Fibroblast of lung (primary cell): ENCODE data around the gene NT5C3A. TPM values are rescaled to one million over a fixed set of nuclear protein-coding genes. Genes with fewer than 3 reads are reported as not detected.

Experiments used
- DNase-seq, 2 donors: peaks; one replicate each; pipeline versions ENCODE4 v3.0.0 to v3.0.0-alpha.2; 2010; ENCODE audit warnings: low read depth in 2 of 2
- H2AFZ ChIP-seq: 2 replicates; pipeline ENCODE4 v1.5.1; 2012; ENCODE audit warnings: low read length, control low read depth, inconsistent platforms
- H3K27ac ChIP-seq: 2 replicates; pipeline ENCODE4 v1.5.1; 2011; ENCODE audit warnings: low read length, control low read depth; ENCODE audit not compliant: insufficient read depth
- H3K27me3 ChIP-seq: 2 replicates; pipeline ENCODE4 v1.5.1; 2011; ENCODE audit warnings: mild to moderate bottlenecking, low read length; ENCODE audit not compliant: control insufficient read depth, insufficient read depth
- H3K36me3 ChIP-seq: 2 replicates; pipeline ENCODE4 v1.5.1; 2011; ENCODE audit warnings: low read length; ENCODE audit not compliant: control insufficient read depth, insufficient read depth
- H3K4me1 ChIP-seq: 2 replicates; pipeline ENCODE4 v1.5.1; 2011; ENCODE audit warnings: low read length; ENCODE audit not compliant: control insufficient read depth, insufficient read depth; ENCODE audit errors: extremely low read depth
- H3K4me2 ChIP-seq: 2 replicates; pipeline ENCODE4 v1.5.1; 2011; ENCODE audit warnings: low read length, control low read depth; ENCODE audit not compliant: insufficient read depth; ENCODE audit errors: extremely low read depth
- H3K4me3 ChIP-seq, 4 experiments: fragments of 200-600 bp in 1 of 4; sonication (generic) in 1 of 4; replicated peaks in 1 of 4; 2 replicates each; pipeline ENCODE4 v1.5.1; 2011 to 2016; ENCODE audit warnings: low read length in 4 of 4, low read depth in 3 of 4, mild to moderate bottlenecking in 3 of 4, control low read depth in 2 of 4, inconsistent platforms in 1 of 4, mixed read lengths in 1 of 4; ENCODE audit not compliant: insufficient read depth in 1 of 4; ENCODE audit errors: control extremely low read depth in 1 of 4
- H3K79me2 ChIP-seq: 2 replicates; pipeline ENCODE4 v1.5.1; 2012; ENCODE audit warnings: mild to moderate bottlenecking, low read length, inconsistent platforms; ENCODE audit not compliant: control insufficient read depth, insufficient read depth
- H3K9ac ChIP-seq: 2 replicates; pipeline ENCODE4 v1.5.1; 2011; ENCODE audit warnings: mild to moderate bottlenecking, low read length, control low read depth; ENCODE audit not compliant: insufficient read depth
- H3K9me3 ChIP-seq: 2 replicates; pipeline ENCODE4 v1.5.1; 2012; ENCODE audit warnings: low read depth, low read length; ENCODE audit not compliant: control insufficient read depth, insufficient read depth
- H4K20me1 ChIP-seq: 2 replicates; pipeline ENCODE4 v1.5.1; 2011; ENCODE audit warnings: low read length; ENCODE audit not compliant: control insufficient read depth, insufficient read depth; ENCODE audit errors: extremely low read depth
- CTCF ChIP-seq, 2 donors: IDR thresholded peaks in 1 of 2; conservative IDR thresholded peaks in 1 of 2; 1 replicate in 1 of 2; 2 replicates in 1 of 2; pipeline ENCODE4 v1.5.1; 2011 to 2012; ENCODE audit warnings: low read length in 2 of 2, control low read depth in 1 of 2, inconsistent platforms in 1 of 2, low read depth in 1 of 2, mild to moderate bottlenecking in 1 of 2
- EZH2 ChIP-seq: IDR thresholded peaks from 2 replicates; pipeline ENCODE4 v1.5.1; 2012; ENCODE audit warnings: low read length, control low read depth, mild to moderate bottlenecking; ENCODE audit errors: missing control alignments
- polyA plus RNA-seq, 2 donors: library from polyadenylated mRNA; depleted of rRNA in 1 of 2; stranded (reverse) in 1 of 2; unstranded in 1 of 2; fragments of >200 nt; gene quantifications; 2 replicates each; pipeline ENCODE4 v1.2.1, GENCODE V29; 2011 to 2012; ENCODE audit warnings: missing spikeins in 1 of 2
- total RNA-seq: library from RNA; depleted of rRNA; stranded (reverse); fragments of >200 nt; gene quantifications from 2 replicates; pipeline ENCODE4 v1.2.1, GENCODE V29; 2014

Gene NT5C3A
- total and polyA plus RNA-seq, 2 donors (not counting 1 experiment from before 2014, with no cell fraction given), result 17.2 to 25.3 TPM

GRCh38 chr7:33043501-33044400, 18.8 kb downstream of the NT5C3A start:
- DNase-seq, result no peak
- no peaks in the 10 kb centered on the region for H3K27me3 ChIP-seq
- TF ChIP-seq CTCF (conservative IDR thresholded peaks at IDR 0.05 in 1 of 2, IDR thresholded peaks at IDR 0.05 in 1 of 2; ENCODE audit: low read depth in 1 of 2, low read length in 2 of 2), result no peak
- no peak for TF ChIP-seq EZH2
- no peak overlapping the region for H3K9ac ChIP-seq
- no peak overlapping the region for H3K4me2 ChIP-seq
- H3K4me3 ChIP-seq, result no peak overlapping the region
- H3K4me1 ChIP-seq, result no peaks in the 10 kb centered on the region
- peak overlapping the region; percentile 9 for H3K27ac ChIP-seq
- peaks cover 52% of the 10 kb centered on the region for H3K79me2 ChIP-seq
- no peaks in the 10 kb centered on the region for H4K20me1 ChIP-seq
- H3K9me3 ChIP-seq, result no peaks in the 10 kb centered on the region
- no peaks in the 10 kb centered on the region for H3K36me3 ChIP-seq
- H2AFZ ChIP-seq, result no peak overlapping the region

GRCh38 chr7:33041631-33042428, 20.7 kb downstream of the NT5C3A start:
- no peaks in the 10 kb centered on the region for H3K4me1 ChIP-seq
- H3K27me3 ChIP-seq, result no peaks in the 10 kb centered on the region
- no peak overlapping the region for H3K4me2 ChIP-seq
- no peak overlapping the region for H3K9ac ChIP-seq
- TF ChIP-seq CTCF (conservative IDR thresholded peaks at IDR 0.05 in 1 of 2, IDR thresholded peaks at IDR 0.05 in 1 of 2; ENCODE audit: low read depth in 1 of 2, low read length in 2 of 2) (no peak), EZH2 (no peak)
- DNase-seq, result no peak
- H4K20me1 ChIP-seq, result no peaks in the 10 kb centered on the region
- H2AFZ ChIP-seq, result no peak overlapping the region
- no peaks in the 10 kb centered on the region for H3K9me3 ChIP-seq
- no peak overlapping the region for H3K27ac ChIP-seq
- no peak overlapping the region for H3K4me3 ChIP-seq
- peaks cover 58% of the 10 kb centered on the region for H3K79me2 ChIP-seq
- no peaks in the 10 kb centered on the region for H3K36me3 ChIP-seq
